GM12891 (cell line): Measurements from ENCODE around the gene CBLN3.

Experiments used
- DNase-seq: peaks from one replicate; pipeline ENCODE4 v3.0.0; 2011; ENCODE audit warnings: low spot score; ENCODE audit not compliant: insufficient read length
- FAIRE-seq: peaks from 2 replicates; lab custom pipeline; 2011; peaks lifted over from hg19 to GRCh38; lab: Jason Lieb, UNC
- PAX5 ChIP-seq: IDR thresholded peaks from 2 replicates; pipeline ENCODE4 v1.6.1; 2011; ENCODE audit warnings: low read length, moderate library complexity, mild to moderate bottlenecking; ENCODE audit not compliant: insufficient read depth, severe bottlenecking
- POLR2A ChIP-seq: IDR thresholded peaks from 2 replicates; pipeline ENCODE4 v1.6.1; 2011; ENCODE audit warnings: low read depth, low read length, control low read depth
- POLR2AphosphoS5 ChIP-seq: IDR thresholded peaks from 2 replicates; pipeline ENCODE4 v1.6.1; 2011; ENCODE audit warnings: low read depth, low read length, control low read depth
- POU2F2 ChIP-seq: IDR thresholded peaks from 2 replicates; pipeline ENCODE4 v1.6.1; 2011; ENCODE audit warnings: low read depth, mild to moderate bottlenecking, control low read depth, low read length, moderate library complexity
- SPI1 ChIP-seq: IDR thresholded peaks from 2 replicates; pipeline ENCODE4 v1.6.1; 2011; ENCODE audit warnings: low read depth, low read length, control low read depth
- TAF1 ChIP-seq: IDR thresholded peaks from 2 replicates; pipeline ENCODE4 v1.6.1; 2011; ENCODE audit warnings: low read depth, low read length, control low read depth

The CBLN3 gene

GRCh38 chr14:24406416-24406815, 23.1 kb downstream of the CBLN3 start:
- no peak for TF ChIP-seq POLR2AphosphoS5
- no peak for TF ChIP-seq TAF1
- TF ChIP-seq POU2F2, result no peak
- TF ChIP-seq SPI1, result no peak
- no peak for TF ChIP-seq POLR2A
- no peak for TF ChIP-seq PAX5
- FAIRE-seq, result no peak
- DNase-seq, result no peak

GRCh38 chr14:24404814-24405213, 24.7 kb downstream of the CBLN3 start:
- TF ChIP-seq POU2F2, result no peak
- no peak for DNase-seq
- no peak for FAIRE-seq

GRCh38 chr14:24403294-24403998, 26.0 kb downstream of the CBLN3 start:
- no peak for FAIRE-seq
- DNase-seq, result no peak
- TF ChIP-seq SPI1 (no peak), POLR2A (no peak), POU2F2 (no peak), PAX5 (no peak), TAF1 (no peak), POLR2AphosphoS5 (no peak)

- TF ChIP-seq POLR2A, result no peak
- TF ChIP-seq PAX5, result no peak
- TF ChIP-seq SPI1, result no peak
- no peak for TF ChIP-seq TAF1
- no peak for TF ChIP-seq POLR2AphosphoS5
- TF ChIP-seq POU2F2, result no peak
- DNase-seq, result no peak
- no peak for FAIRE-seq
Observed at GRCh38 chr14:24401810-24402702, 27.4 kb downstream of the CBLN3 start.

GRCh38 chr14:24399999-24400718, 29.3 kb downstream of the CBLN3 start:
- no peak for TF ChIP-seq PAX5
- TF ChIP-seq POLR2A, result no peak
- TF ChIP-seq POLR2AphosphoS5, result no peak
- no peak for TF ChIP-seq SPI1
- no peak for TF ChIP-seq TAF1
- no peak for TF ChIP-seq POU2F2
- no peak for DNase-seq
- no peak for FAIRE-seq

- DNase-seq (no peak), FAIRE-seq (no peak)
- no peak for TF ChIP-seq SPI1
- TF ChIP-seq POLR2AphosphoS5, result no peak
- TF ChIP-seq POLR2A, result no peak
- TF ChIP-seq PAX5, result no peak
- TF ChIP-seq POU2F2, result no peak
- no peak for TF ChIP-seq TAF1
Observed at GRCh38 chr14:24399447-24399822, 30.0 kb downstream of the CBLN3 start.

GRCh38 chr14:24398653-24399446, 30.6 kb downstream of the CBLN3 start, which contains the start of gene NYNRIN:
TSS of gene NYNRIN (plus strand) at chr14:24399003. CDS start at chr14:24399247, 244 bp downstream.
- FAIRE-seq, result no peak

GRCh38 chr14:24398293-24398652, 31.2 kb downstream of the CBLN3 start:
- FAIRE-seq, result no peak
- no peak for DNase-seq

More at GRCh38 chr14:24398653-24399446, 30.6 kb downstream of the CBLN3 start, which contains the start of gene NYNRIN:
- TF ChIP-seq TAF1 (no peak), POLR2AphosphoS5 (no peak), POU2F2 (no peak), POLR2A (no peak), SPI1 (no peak), PAX5 (no peak)
- no peak for DNase-seq

More at GRCh38 chr14:24398293-24398652, 31.2 kb downstream of the CBLN3 start:
- TF ChIP-seq SPI1, result no peak
- TF ChIP-seq POU2F2, result no peak
- no peak for TF ChIP-seq POLR2AphosphoS5
- no peak for TF ChIP-seq PAX5
- no peak for TF ChIP-seq POLR2A
- no peak for TF ChIP-seq TAF1
